ENCODE measurements around the gene TBCK. TPM values are rescaled to one million over a fixed set of nuclear protein-coding genes. Genes with fewer than 3 reads are reported as not detected.

The TBCK gene
- total and polyA plus RNA-seq, 2 donors (not counting 3 experiments of a cell fraction or from before 2014, with no cell fraction given), result 18.2 to 38.6 TPM

DNA sequence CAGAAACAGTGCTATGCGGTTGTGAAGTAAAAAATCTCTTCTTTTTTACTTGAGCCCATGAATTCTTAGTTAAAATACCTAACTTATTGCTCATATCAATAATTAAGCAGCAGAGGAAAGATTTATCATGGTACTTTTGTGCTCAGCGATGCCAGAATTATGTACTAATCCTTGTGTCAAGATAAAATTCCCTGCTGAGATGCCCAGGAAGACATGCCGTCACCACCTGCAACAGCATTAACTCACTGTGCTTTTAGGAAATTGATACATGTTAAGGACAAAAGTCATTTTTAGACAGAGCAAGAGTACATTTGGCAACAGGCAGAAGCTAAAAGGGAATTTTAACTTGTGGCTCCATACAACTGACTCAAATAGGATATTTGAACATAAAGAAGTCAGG is 281.8 kb downstream of the TBCK start:
- ChIA-PET POLR2A (no interaction called here), CTCF (no interaction called here)
- no peak overlapping the region for H3K4me3 ChIP-seq (replicated peaks in 1 of 3; ENCODE audit: insufficient read depth in 1 of 3, low read depth in 1 of 3, low read length in 3 of 3)
- no peaks in the 10 kb centered on the region for H3K9me3 ChIP-seq (replicated peaks; ENCODE audit: control insufficient read depth, insufficient read depth, low read length)
- no peak overlapping the region for H3K9ac ChIP-seq (replicated peaks; ENCODE audit: extremely low read depth, insufficient read depth, low read length)
- H3K36me3 ChIP-seq (ENCODE audit: control insufficient read depth in 2 of 2, extremely low read depth in 1 of 2, insufficient read depth in 2 of 2, low read length in 2 of 2), result no peaks in the 10 kb centered on the region
- no peaks in the 10 kb centered on the region for H3K9me1 ChIP-seq (replicated peaks; ENCODE audit: control insufficient read depth, extremely low read depth, insufficient read depth, low read length)
- no peak for FAIRE-seq
- no peak overlapping the region for H3K27ac ChIP-seq (ENCODE audit: insufficient read depth, low read depth, low read length)
- dilution Hi-C loops (cut with MboI; ENCODE audit: extremely low pct_ligation_motif_present, low sequenced_read_pairs), result no loop called here
- intact Hi-C loops (cut with micrococcal nuclease), result no loop called here
- no peaks in the 10 kb centered on the region for H4K20me1 ChIP-seq (replicated peaks; ENCODE audit: control insufficient read depth, extremely low read depth, insufficient read depth, low read length)
- H3K27me3 ChIP-seq (ENCODE audit: control insufficient read depth in 2 of 2, insufficient read depth in 2 of 2, low read length in 2 of 2), result no peaks in the 10 kb centered on the region
- no peak for TF ChIP-seq CTCF (IDR thresholded peaks at IDR 0.05; ENCODE audit: extremely low read depth in 1 of 2, insufficient read depth in 1 of 2, low read depth in 1 of 2, low read length in 2 of 2)
- no peak for TF ChIP-seq EZH2 (IDR thresholded peaks at IDR 0.05; ENCODE audit: borderline replicate concordance, low read depth, low read length, severe bottlenecking)
- TF ChIP-seq JUN (IDR thresholded peaks at IDR 0.05; ENCODE audit: borderline replicate concordance, insufficient read depth, insufficient read length, low read depth), result no peak
- no peak for TF ChIP-seq POLR2AphosphoS5 (IDR thresholded peaks at IDR 0.05; ENCODE audit: insufficient read depth, low read depth, low read length)
- no peak for TF ChIP-seq FOS (IDR thresholded peaks at IDR 0.05; ENCODE audit: borderline replicate concordance, insufficient read depth, low read length)
- TF ChIP-seq GATA2 (IDR thresholded peaks at IDR 0.05; ENCODE audit: insufficient read depth, insufficient read length, low read depth, low read length), result no peak
- TF ChIP-seq, protein P1, sequence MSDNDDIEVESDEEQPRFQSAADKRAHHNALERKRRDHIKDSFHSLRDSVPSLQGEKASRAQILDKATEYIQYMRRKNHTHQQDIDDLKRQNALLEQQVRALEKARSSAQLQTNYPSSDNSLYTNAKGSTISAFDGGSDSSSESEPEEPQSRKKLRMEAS (IDR thresholded peaks at IDR 0.05; ENCODE audit: insufficient read depth, insufficient read length), result no peak
- TF ChIP-seq MYC (IDR thresholded peaks at IDR 0.05; ENCODE audit: low read depth, low read length), result no peak
- TF ChIP-seq POLR2A (IDR thresholded peaks at IDR 0.05; ENCODE audit: low read depth, low read length), result no peak
- no TSS peak for BruUV-seq (replicated peaks)
- no peak for DNase-seq (ENCODE audit: low read depth, low spot score)
- H3K79me2 ChIP-seq (ENCODE audit: control insufficient read depth, insufficient read depth, low read length), result no peaks in the 10 kb centered on the region
- H3K4me1 ChIP-seq (ENCODE audit: control insufficient read depth, extremely low read depth, insufficient read depth, low read length), result no peaks in the 10 kb centered on the region
- no peak overlapping the region for H3K4me2 ChIP-seq (ENCODE audit: insufficient read depth, low read length)
- no peak overlapping the region for H2AFZ ChIP-seq (ENCODE audit: low read depth, low read length)
